Breast epithelium (tissue), 4 donors: ENCODE data around the gene ATG7. TPM values are rescaled to one million over a fixed set of nuclear protein-coding genes. Genes with fewer than 3 reads are reported as not detected.
A peak's percentile ranks its signal among the peaks of the same experiment; 100 is the strongest.
"Not testable (repeated sequence)": the region's sequence is repeated elsewhere in the genome, so short reads cannot be mapped to it uniquely, and the experiment has no call there.

ENCODE experiments used
- DNase-seq, 2 donors: peaks; one replicate each; pipeline ENCODE4 v3.0.0-alpha.2; 2019; ENCODE audit warnings: low spot score in 2 of 2
- H3K27ac ChIP-seq, 2 donors: fragments of 200-600 bp; sonication (generic) in 1 of 2; one replicate each; pipeline ENCODE4 v1.5.1; 2016 to 2019; ENCODE audit warnings: mild to moderate bottlenecking in 1 of 2
- H3K27me3 ChIP-seq, 2 donors: fragments of 200-600 bp; sonication (generic) in 1 of 2; one replicate each; pipeline versions ENCODE4 v1.5.1 to v1.6.0; 2017 to 2019; ENCODE audit warnings: control low read depth in 1 of 2, mild to moderate bottlenecking in 1 of 2
- H3K36me3 ChIP-seq: fragments of 200-600 bp; one replicate; pipeline ENCODE4 v1.5.1; 2019
- H3K4me1 ChIP-seq, 2 donors: fragments of 200-600 bp; sonication (generic); one replicate each; pipeline ENCODE4 v1.5.1; 2016 to 2019; ENCODE audit warnings: control low read depth in 1 of 2
- H3K4me3 ChIP-seq, 3 donors: fragments of 200-600 bp; sonication (generic); 1 replicate in 2 of 3; 2 replicates in 1 of 3; pipeline ENCODE4 v1.5.1; 2016 to 2019; ENCODE audit warnings: mild to moderate bottlenecking in 3 of 3, moderate library complexity in 2 of 3
- H3K9me3 ChIP-seq, 2 donors: fragments of 200-600 bp; sonication (generic) in 1 of 2; one replicate each; pipeline ENCODE4 v1.5.1; 2016 to 2019; ENCODE audit warnings: control low read depth in 1 of 2
- CTCF ChIP-seq, 3 donors: fragments of 450-650 bp; IDR thresholded peaks; one replicate each; pipeline ENCODE4 v1.5.1; 2016 to 2017; ENCODE audit warnings: antibody characterized with exemption in 3 of 3, mild to moderate bottlenecking in 3 of 3, moderate library complexity in 3 of 3
- POLR2A ChIP-seq: fragments of 450-650 bp; IDR thresholded peaks from one replicate; pipeline ENCODE4 v1.6.1; 2016; ENCODE audit warnings: antibody characterized with exemption, mild to moderate bottlenecking, moderate library complexity
- POLR2AphosphoS5 ChIP-seq, 3 donors: sonication (generic); formaldehyde crosslinking; IDR thresholded peaks; one replicate each; pipeline ENCODE4 v1.6.1; 2017; ENCODE audit warnings: antibody characterized with exemption in 3 of 3
- intact Hi-C: fragments of 100-400 bp; cut with DNase I; formaldehyde crosslinking; loops from one replicate; pipeline ENCODE4 v1.15.1; 2023; ENCODE audit warnings: low total_unique reads
- total RNA-seq, 3 donors: library from RNA; depleted of rRNA; stranded (reverse); fragments of >200 nt; gene quantifications; one replicate each; pipeline ENCODE4 v1.1.0, GENCODE V29; 2016

The ATG7 gene
- total RNA-seq, 3 donors from 2014 or later = 64.9 to 81.9 (median 75.5) TPM

GRCh38 chr3:11570789-11571495 is 298.7 kb downstream of the ATG7 start:
- Histone ChIP-seq H3K36me3 (no peaks in the 10 kb centered on the region), H3K4me1 (peaks cover 13 to 14% of the 10 kb centered on the region in 2 donors), H3K9me3 (no peaks in the 10 kb centered on the region), H3K4me3 (peak overlapping the region in 1 of 3 donors; percentile 23), H3K27ac (peak overlapping the region; percentile 93 to 100), H3K27me3 (no peaks in the 10 kb centered on the region)
- DNase-seq = no peak
- TF ChIP-seq CTCF (IDR thresholded peaks at IDR 0.05) (no peak), POLR2AphosphoS5 (IDR thresholded peaks at IDR 0.05) (peak in 1 of 3 donors; percentile 50)
- intact Hi-C loops = loop anchor here (5.0 kb wide), 1 partner anchor 386 kb away; no protein-coding TSS in a partner anchor

- H3K4me1 ChIP-seq = peaks cover 14% of the 10 kb centered on the region in 2 donors
- intact Hi-C loops = loop anchor here (5.0 kb wide), 1 partner anchor 385 kb away; no protein-coding TSS in a partner anchor
Observed at GRCh38 chr3:11572660-11573059, 300.5 kb downstream of the ATG7 start.

GRCh38 chr3:11574981-11575669 is 302.9 kb downstream of the ATG7 start:
- TF ChIP-seq POLR2A (no peak), POLR2AphosphoS5 (IDR thresholded peaks at IDR 0.05) (no peak)
- Histone ChIP-seq H3K27me3 (no peaks in the 10 kb centered on the region), H3K4me1 (peaks cover 0 to 6% of the 10 kb centered on the region in 2 donors), H3K4me3 (no peak overlapping the region), H3K9me3 (no peaks in the 10 kb centered on the region), H3K27ac (peak overlapping the region; percentile 45 to 48), H3K36me3 (no peaks in the 10 kb centered on the region)
- DNase-seq = no peak
- intact Hi-C loops = loop anchor here (5.0 kb wide), 1 partner anchor 382 kb away; no protein-coding TSS in a partner anchor

More at GRCh38 chr3:11572660-11573059, 300.5 kb downstream of the ATG7 start:
- not testable (repeated sequence) for H3K27me3 ChIP-seq, DNase-seq, H3K36me3 ChIP-seq, H3K4me3 ChIP-seq, H3K9me3 ChIP-seq
- H3K27ac ChIP-seq = peak overlapping the region in 1 of 2 donors; percentile 3

- H3K27ac ChIP-seq = peak overlapping the region; percentile 45 to 48
- H3K27me3 ChIP-seq = no peaks in the 10 kb centered on the region
- no peaks in the 10 kb centered on the region for H3K9me3 ChIP-seq
- H3K4me3 ChIP-seq = no peak overlapping the region
- TF ChIP-seq CTCF (IDR thresholded peaks at IDR 0.05) (no peak), POLR2AphosphoS5 (IDR thresholded peaks at IDR 0.05) (no peak), POLR2A (no peak)
- H3K36me3 ChIP-seq = no peaks in the 10 kb centered on the region
- intact Hi-C loops = no loop called here
- peaks cover 0 to 6% of the 10 kb centered on the region in 2 donors for H3K4me1 ChIP-seq
- no peak for DNase-seq
Observed at GRCh38 chr3:11575677-11576076, 303.5 kb downstream of the ATG7 start.

- no peaks in the 10 kb centered on the region for H3K27me3 ChIP-seq
- H3K27ac ChIP-seq = peak overlapping the region; percentile 45 to 67
- no peak for DNase-seq
- no peaks in the 10 kb centered on the region for H3K9me3 ChIP-seq
- intact Hi-C loops = no loop called here
- H3K4me3 ChIP-seq = no peak overlapping the region
- H3K36me3 ChIP-seq = no peaks in the 10 kb centered on the region
- H3K4me1 ChIP-seq = peaks cover 0 to 14% of the 10 kb centered on the region in 2 donors
- TF ChIP-seq POLR2A (no peak), CTCF (IDR thresholded peaks at IDR 0.05) (no peak), POLR2AphosphoS5 (IDR thresholded peaks at IDR 0.05) (no peak)
Observed at GRCh38 chr3:11576453-11576852, 304.3 kb downstream of the ATG7 start.

- Histone ChIP-seq H3K9me3 (no peaks in the 10 kb centered on the region), H3K36me3 (no peaks in the 10 kb centered on the region), H3K4me1 (peaks cover 0 to 28% of the 10 kb centered on the region in 2 donors), H3K27me3 (no peaks in the 10 kb centered on the region), H3K27ac (peak overlapping the region; percentile 35 to 45), H3K4me3 (no peak overlapping the region)
- DNase-seq = no peak
- TF ChIP-seq POLR2A = no peak
- no peak for TF ChIP-seq POLR2AphosphoS5 (IDR thresholded peaks at IDR 0.05)
- no peak for TF ChIP-seq CTCF (IDR thresholded peaks at IDR 0.05)
- intact Hi-C loops = no loop called here
Observed at GRCh38 chr3:11578169-11578568, 306.0 kb downstream of the ATG7 start.
